Astrocyte of the cerebellum (primary cell): ENCODE results near the gene CSRNP2.

Source experiments
- DNase-seq: peaks from one replicate; pipeline ENCODE4 v3.0.0-alpha.2; 2011; ENCODE audit warnings: low read depth
- H3K4me3 ChIP-seq: 2 replicates; pipeline ENCODE4 v1.5.1; 2011; ENCODE audit warnings: mild to moderate bottlenecking, low read depth, low read length, moderate library complexity
- CTCF ChIP-seq: IDR thresholded peaks from 2 replicates; pipeline ENCODE4 v1.5.1; 2012; ENCODE audit warnings: low read length, low read depth, moderate library complexity, mild to moderate bottlenecking; ENCODE audit errors: missing control alignments
- in situ Hi-C: cut with HindIII; loops from 2 replicates; pipeline ENCODE4 v1.10.0; 2017; ENCODE audit warnings: low sequenced_read_pairs

The CSRNP2 gene

DNA sequence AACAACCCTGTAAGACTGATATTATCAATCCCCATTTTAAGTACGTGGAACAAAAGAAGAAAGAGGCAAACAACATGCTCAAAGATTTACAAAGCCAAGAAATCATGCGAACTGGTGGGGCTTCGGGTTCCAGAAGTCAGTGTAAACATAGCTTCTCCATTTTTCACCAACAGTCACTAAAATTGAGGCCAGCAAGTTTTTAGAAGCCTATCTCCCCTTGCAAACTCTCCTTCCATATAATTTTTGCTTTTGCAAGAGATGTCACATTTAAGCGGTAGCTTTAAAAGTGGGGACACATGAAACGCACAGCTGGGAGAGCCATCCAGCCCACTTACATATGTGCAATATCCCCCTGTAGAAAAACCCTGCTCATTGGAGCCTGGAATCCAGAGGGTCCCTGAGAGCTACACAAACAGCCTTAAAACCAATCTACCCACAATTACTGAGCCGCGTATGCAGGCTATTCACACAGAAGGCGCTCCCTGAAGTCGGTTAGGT is 58.0 kb downstream of the CSRNP2 start:
- DNase-seq, result no peak
- no peak for TF ChIP-seq CTCF
- in situ Hi-C loops, result no loop called here
- peak overlapping the region; percentile 77 for H3K4me3 ChIP-seq

GRCh38 chr12:51023625-51024382 is 59.6 kb downstream of the CSRNP2 start:
- TF ChIP-seq CTCF, result no peak
- H3K4me3 ChIP-seq, result peak overlapping the region; percentile 77
- no peak for DNase-seq
- in situ Hi-C loops, result loop anchor here (5.0 kb wide), 2 partner anchors 52 to 102 kb away; no protein-coding TSS in a partner anchor

DNA sequence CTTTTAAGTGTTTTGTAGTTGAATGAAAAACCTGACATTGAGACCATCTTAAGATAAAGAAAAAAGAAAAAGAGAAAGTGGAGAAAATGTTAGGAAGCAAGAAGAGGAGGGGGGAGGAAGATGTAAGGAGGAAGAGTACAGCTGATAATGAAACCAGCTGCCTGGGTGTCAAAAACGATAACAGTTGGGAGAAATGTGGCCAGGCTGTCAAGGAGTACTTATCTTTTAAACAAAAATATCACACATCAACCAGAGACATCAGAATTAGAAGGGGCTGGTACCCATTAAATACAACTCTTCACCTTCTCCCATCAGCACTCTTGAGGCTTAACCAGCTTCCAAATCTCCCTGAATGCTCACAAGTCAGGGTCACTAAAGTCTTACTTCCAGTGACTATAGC is 61.7 kb downstream of the CSRNP2 start:
- TF ChIP-seq CTCF, result no peak
- H3K4me3 ChIP-seq, result no peak overlapping the region
- no peak for DNase-seq
- in situ Hi-C loops, result loop anchor here (5.0 kb wide), 2 partner anchors 49 to 99 kb away; no protein-coding TSS in a partner anchor

DNA sequence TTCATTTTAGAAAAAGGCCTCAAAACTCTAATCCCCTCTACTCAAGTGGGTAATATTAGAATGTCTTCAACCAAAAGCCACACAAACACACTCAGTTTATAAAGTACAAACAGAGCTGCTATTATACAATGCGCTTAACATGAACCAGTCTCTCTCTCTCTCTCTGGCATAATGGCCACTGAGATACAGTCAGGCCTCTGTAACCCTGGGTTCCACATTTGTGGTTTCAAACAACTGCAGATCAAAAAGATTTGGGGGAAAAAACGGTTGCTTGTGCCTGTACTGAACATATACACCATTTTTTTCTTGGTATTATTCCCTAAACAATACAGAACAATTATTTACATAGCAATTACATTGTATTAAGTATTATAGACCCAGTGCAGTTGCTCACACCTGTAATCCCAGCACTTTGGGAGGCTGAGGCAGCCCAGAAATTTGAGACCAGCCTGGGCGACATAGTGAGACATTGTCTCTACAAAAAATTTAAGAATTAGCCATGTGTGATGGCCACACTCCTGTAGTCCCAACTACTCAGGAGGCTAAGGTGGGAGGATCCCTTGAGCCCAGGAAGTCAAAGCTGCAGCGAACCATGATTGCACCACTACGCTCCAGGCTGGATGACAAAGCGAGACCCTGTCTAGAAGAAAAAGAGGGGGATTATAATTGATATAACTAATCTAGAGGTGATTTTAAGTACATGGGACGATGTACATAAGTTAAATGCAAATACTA is 62.8 kb downstream of the CSRNP2 start:
- TF ChIP-seq CTCF, result no peak
- no peak overlapping the region for H3K4me3 ChIP-seq
- DNase-seq, result no peak
- in situ Hi-C loops, result loop anchor here (5.0 kb wide), 2 partner anchors 48 to 98 kb away; no protein-coding TSS in a partner anchor

GRCh38 chr12:51019927-51020326 is 63.5 kb downstream of the CSRNP2 start:
- no peak overlapping the region for H3K4me3 ChIP-seq
- DNase-seq, result no peak
- no peak for TF ChIP-seq CTCF
- in situ Hi-C loops, result loop anchor here (5.0 kb wide), 2 partner anchors 48 to 98 kb away; no protein-coding TSS in a partner anchor

DNA sequence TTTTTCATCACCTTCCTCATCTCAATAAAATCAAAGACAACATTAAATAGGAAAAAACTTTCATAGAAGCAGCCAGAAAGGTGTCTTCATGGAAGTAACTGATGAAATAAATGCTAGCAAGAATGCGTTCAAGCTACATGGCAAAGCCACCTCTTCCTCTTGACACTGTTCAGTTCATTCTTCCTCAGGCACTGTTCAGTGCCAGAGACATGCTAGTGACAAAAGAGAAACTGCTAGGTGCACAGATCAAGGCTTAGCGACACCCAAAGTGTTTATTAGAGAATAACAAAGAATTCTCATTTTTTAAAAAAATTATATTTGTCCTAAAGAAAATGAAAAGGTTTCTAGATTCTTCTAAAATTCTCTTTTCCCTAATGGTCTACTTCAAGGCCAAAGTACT is 64.4 kb downstream of the CSRNP2 start:
- DNase-seq, result no peak
- in situ Hi-C loops, result no loop called here
- TF ChIP-seq CTCF, result no peak
- no peak overlapping the region for H3K4me3 ChIP-seq
